Esophagus (tissue), 2 donors: ENCODE data around the gene LAMTOR1. TPM values are rescaled to one million over a fixed set of nuclear protein-coding genes. Genes with fewer than 3 reads are reported as not detected.

ENCODE experiments used
- H3K27ac ChIP-seq, 2 donors: one replicate each; pipeline ENCODE4 v1.5.1; 2013; ENCODE audit warnings: low read depth in 2 of 2, mild to moderate bottlenecking in 2 of 2, inconsistent platforms in 1 of 2, low read length in 1 of 2, moderate library complexity in 1 of 2
- H3K27me3 ChIP-seq, 2 donors: one replicate each; pipeline ENCODE4 v1.6.1; 2013; ENCODE audit warnings: low read length in 2 of 2, control low read depth in 1 of 2, mild to moderate bottlenecking in 1 of 2; ENCODE audit not compliant: insufficient read depth in 2 of 2, control insufficient read depth in 1 of 2
- H3K36me3 ChIP-seq, 2 donors: one replicate each; pipeline ENCODE4 v1.6.1; 2013; ENCODE audit warnings: low read length in 1 of 2; ENCODE audit not compliant: control insufficient read depth in 2 of 2, insufficient read depth in 2 of 2
- H3K4me1 ChIP-seq, 2 donors: one replicate each; pipeline ENCODE4 v1.6.1; 2013; ENCODE audit warnings: low read length in 1 of 2; ENCODE audit not compliant: control insufficient read depth in 2 of 2, insufficient read depth in 2 of 2
- H3K4me3 ChIP-seq, 2 donors: one replicate each; pipeline ENCODE4 v1.5.1; 2013; ENCODE audit warnings: low read length in 2 of 2, mild to moderate bottlenecking in 2 of 2, low read depth in 1 of 2, moderate library complexity in 1 of 2
- H3K9me3 ChIP-seq, 2 donors: one replicate each; pipeline ENCODE4 v1.6.1; 2013; ENCODE audit warnings: mild to moderate bottlenecking in 2 of 2, low read depth in 1 of 2, low read length in 1 of 2, moderate library complexity in 1 of 2; ENCODE audit not compliant: control insufficient read depth in 2 of 2, insufficient read depth in 1 of 2
- WGBS, 2 donors: extraction: QIAGEN DNeasy Blood & Tissue Kit; methylation state at CpG; one replicate each; pipeline ENCODE4 v1.1.7; 2013; 5-methylcytosine and 5-hydroxymethylcytosine counted together
- polyA plus RNA-seq, 2 donors: library from polyadenylated mRNA; stranded (reverse); fragments of 200-250 nt; gene quantifications; one replicate each; pipeline ENCODE4 v1.2.3, GENCODE V29; 2013
- donor health status: healthy with polysubstance abuse.
- donor health status: Bipolar disorder and iron deficiency.

Gene LAMTOR1
- polyA plus RNA-seq, 2 donors = 50.6 to 109 TPM

GRCh38 chr11:72079819-72080325, 23.2 kb downstream of the LAMTOR1 start:
- Histone ChIP-seq H3K36me3 (no peaks in the 10 kb centered on the region), H3K9me3 (no peaks in the 10 kb centered on the region), H3K27ac (peak overlapping the region; percentile 97), H3K4me3 (peak overlapping the region; percentile 65 to 75), H3K27me3 (no peaks in the 10 kb centered on the region), H3K4me1 (peaks cover 0 to 4% of the 10 kb centered on the region in 2 donors)
- 2% methylated on average over 16 of the region's 16 CpGs for WGBS, 2 donors

DNA sequence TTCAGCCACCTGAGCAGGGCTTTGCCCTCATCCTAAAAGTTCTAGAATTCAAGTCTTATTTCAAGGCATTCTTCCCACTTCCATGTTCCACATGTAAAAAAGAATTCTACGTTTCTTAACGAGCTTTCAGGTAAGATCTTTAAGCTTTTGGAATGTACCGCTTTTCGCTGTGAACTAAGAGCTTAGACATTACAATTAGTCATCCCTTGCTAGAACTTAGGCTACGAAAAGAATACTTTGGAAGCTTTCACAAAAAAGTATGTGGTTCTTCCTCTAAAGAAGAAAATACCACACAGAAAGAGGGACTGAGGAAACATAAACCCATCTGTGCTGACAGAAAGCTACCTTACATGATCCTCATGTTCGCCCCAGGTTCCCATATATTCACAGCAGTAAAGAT, 24.6 kb downstream of the LAMTOR1 start:
- Histone ChIP-seq H3K27me3 (no peaks in the 10 kb centered on the region), H3K4me1 (peaks cover 0 to 4% of the 10 kb centered on the region in 2 donors), H3K9me3 (no peaks in the 10 kb centered on the region), H3K27ac (peak overlapping the region; percentile 92 to 97), H3K36me3 (no peaks in the 10 kb centered on the region), H3K4me3 (peak overlapping the region in 1 of 2 donors; percentile 75)
- WGBS, 2 donors = 37 to 57% methylated on average over 6 of the region's 6 CpGs

DNA sequence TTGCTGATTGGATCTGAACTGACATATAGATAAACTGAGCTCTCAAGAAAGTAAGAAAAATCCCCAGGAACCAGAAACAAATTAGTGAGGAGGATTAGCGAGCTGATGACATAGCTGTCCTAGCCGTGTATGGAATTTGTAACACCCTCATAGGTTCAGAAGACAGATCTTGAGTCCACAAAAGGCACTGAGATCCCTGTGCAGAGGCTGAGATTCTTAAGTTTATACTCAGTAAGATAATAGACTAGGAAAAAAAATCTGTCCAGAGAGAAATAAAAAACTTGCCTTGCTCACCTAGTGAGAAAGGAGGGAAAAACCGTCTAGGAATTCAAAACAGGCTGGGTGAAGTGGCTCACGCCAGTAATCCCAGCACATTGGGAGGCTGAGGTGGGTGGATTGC, 27.3 kb downstream of the LAMTOR1 start:
- peaks cover 0 to 2% of the 10 kb centered on the region in 2 donors for H3K4me1 ChIP-seq
- H3K4me3 ChIP-seq = no peak overlapping the region
- no peaks in the 10 kb centered on the region for H3K36me3 ChIP-seq
- no peaks in the 10 kb centered on the region for H3K9me3 ChIP-seq
- WGBS, 2 donors = 83 to 87% methylated on average over 4 of the region's 4 CpGs
- H3K27me3 ChIP-seq = no peaks in the 10 kb centered on the region
- no peak overlapping the region for H3K27ac ChIP-seq

GRCh38 chr11:72075109-72075508, 28.0 kb downstream of the LAMTOR1 start:
- Histone ChIP-seq H3K9me3 (no peaks in the 10 kb centered on the region), H3K27me3 (no peaks in the 10 kb centered on the region), H3K27ac (peak overlapping the region; percentile 14 to 78), H3K4me3 (no peak overlapping the region), H3K36me3 (no peaks in the 10 kb centered on the region), H3K4me1 (peaks cover 3 to 5% of the 10 kb centered on the region in 2 donors)
- WGBS, 2 donors = 87 to 88% methylated on average over 1 of the region's 1 CpG

GRCh38 chr11:72072348-72072747, 30.7 kb downstream of the LAMTOR1 start:
- no peaks in the 10 kb centered on the region for H3K9me3 ChIP-seq
- H3K27me3 ChIP-seq = no peaks in the 10 kb centered on the region
- peak overlapping the region; percentile 80 to 91 for H3K27ac ChIP-seq
- peaks cover 3 to 5% of the 10 kb centered on the region in 2 donors for H3K4me1 ChIP-seq
- no peaks in the 10 kb centered on the region for H3K36me3 ChIP-seq
- no peak overlapping the region for H3K4me3 ChIP-seq
- WGBS, 2 donors = 55 to 57% methylated on average over 3 of the region's 3 CpGs

DNA sequence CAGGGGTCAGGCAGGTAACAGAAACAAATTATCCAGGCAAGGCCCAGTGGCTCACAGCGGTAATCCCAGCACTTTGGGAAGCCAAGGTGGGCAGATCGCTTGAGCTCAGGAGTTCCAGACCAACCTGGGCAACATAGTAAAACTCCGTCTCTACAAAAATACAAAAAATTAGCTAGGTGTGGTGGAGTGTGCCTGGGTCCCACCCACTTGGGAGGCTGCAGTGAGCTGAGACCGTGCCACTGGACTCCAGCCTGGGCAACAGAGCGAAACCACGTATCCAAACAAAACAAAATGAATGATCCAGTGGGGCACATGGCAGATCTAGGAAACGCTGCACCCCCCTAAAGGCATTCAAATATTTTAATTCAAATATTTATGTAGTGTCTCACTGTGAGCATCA, 32.6 kb downstream of the LAMTOR1 start:
- Histone ChIP-seq H3K4me1 (peaks cover 3 to 5% of the 10 kb centered on the region in 2 donors), H3K4me3 (no peak overlapping the region), H3K9me3 (no peaks in the 10 kb centered on the region), H3K27me3 (no peaks in the 10 kb centered on the region), H3K27ac (peak overlapping the region; percentile 87 to 88), H3K36me3 (no peaks in the 10 kb centered on the region)
- 84 to 85% methylated on average over 7 of the region's 7 CpGs for WGBS, 2 donors

DNA sequence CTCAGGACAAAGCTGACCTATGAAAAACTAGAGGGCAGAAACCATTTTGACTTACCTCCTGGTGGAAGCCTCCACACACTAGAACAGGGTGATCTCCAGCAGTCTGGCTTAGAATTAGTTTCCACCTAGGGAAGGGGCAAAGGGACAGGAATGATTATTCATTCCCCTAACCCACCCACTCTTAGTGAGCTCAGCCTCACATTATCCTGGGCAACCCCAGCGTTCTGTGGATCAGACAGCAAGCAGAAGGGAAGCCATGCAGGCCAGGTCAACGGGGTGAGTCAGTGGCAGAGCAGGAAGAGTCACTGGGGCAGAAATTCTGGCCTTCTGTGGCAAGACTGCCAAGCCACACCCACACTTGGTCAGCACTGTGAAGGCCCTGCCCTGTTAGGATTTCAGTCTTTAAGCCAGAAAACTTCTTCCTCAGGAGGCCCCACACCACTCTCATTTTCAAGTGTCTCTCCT, 33.3 kb downstream of the LAMTOR1 start:
- Histone ChIP-seq H3K9me3 (no peaks in the 10 kb centered on the region), H3K4me3 (peak overlapping the region in 1 of 2 donors; percentile 27), H3K4me1 (peaks cover 3 to 5% of the 10 kb centered on the region in 2 donors), H3K36me3 (no peaks in the 10 kb centered on the region), H3K27me3 (no peaks in the 10 kb centered on the region), H3K27ac (peak overlapping the region; percentile 88 to 94)
- WGBS, 2 donors = 5 to 6% methylated on average over 2 of the region's 2 CpGs

DNA sequence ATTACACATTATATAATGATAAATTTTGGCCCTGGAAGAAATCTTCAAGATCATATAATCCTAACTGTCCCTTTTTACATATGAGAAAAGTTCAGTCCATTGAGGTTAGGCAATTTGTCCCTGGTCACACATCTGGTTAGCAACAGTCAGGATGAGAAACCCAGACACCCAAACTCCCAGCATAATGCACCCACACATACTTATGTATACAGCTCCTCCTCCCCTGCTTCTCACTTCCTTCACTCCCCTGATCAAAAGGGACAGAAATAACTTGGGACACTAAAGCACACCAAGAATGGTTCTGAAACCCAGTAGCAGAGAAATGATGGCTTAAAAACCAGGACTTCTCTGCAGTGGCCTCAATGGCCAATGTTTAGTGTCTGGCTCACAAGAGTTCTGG, 33.9 kb downstream of the LAMTOR1 start:
- Histone ChIP-seq H3K27me3 (no peaks in the 10 kb centered on the region), H3K27ac (peak overlapping the region; percentile 88 to 94), H3K4me1 (peaks cover 3 to 5% of the 10 kb centered on the region in 2 donors), H3K9me3 (no peaks in the 10 kb centered on the region), H3K36me3 (no peaks in the 10 kb centered on the region), H3K4me3 (peak overlapping the region; percentile 27 to 29)

- H3K27me3 ChIP-seq = no peaks in the 10 kb centered on the region
- H3K27ac ChIP-seq = peak overlapping the region in 1 of 2 donors; percentile 38
- H3K4me1 ChIP-seq = peaks cover 3 to 5% of the 10 kb centered on the region in 2 donors
- peak overlapping the region in 1 of 2 donors; percentile 15 for H3K4me3 ChIP-seq
- no peaks in the 10 kb centered on the region for H3K9me3 ChIP-seq
- peaks cover 0 to 2% of the 10 kb centered on the region in 2 donors for H3K36me3 ChIP-seq
Measured at GRCh38 chr11:72067676-72068075, 35.4 kb downstream of the LAMTOR1 start.

DNA sequence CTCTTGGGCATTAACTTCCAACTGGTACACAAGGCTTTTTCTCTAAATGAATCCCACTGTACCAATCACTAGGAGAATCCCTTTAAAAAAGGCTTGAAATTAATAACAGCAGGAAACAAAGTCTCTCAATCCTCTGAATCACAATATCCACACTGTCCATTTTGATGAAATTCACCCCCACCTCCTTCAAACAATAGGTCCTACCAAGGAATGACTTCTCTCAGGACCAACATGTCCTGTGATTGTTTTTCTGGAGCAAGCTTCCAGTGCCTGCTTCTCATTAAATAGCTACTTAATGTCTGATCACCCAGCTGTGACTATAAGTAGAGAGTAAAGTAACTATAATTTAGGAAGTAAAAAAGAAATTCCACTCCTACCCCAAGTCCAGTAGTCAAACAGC, 35.8 kb downstream of the LAMTOR1 start:
- no peaks in the 10 kb centered on the region for H3K9me3 ChIP-seq
- peaks cover 3 to 5% of the 10 kb centered on the region in 2 donors for H3K4me1 ChIP-seq
- H3K4me3 ChIP-seq = peak overlapping the region in 1 of 2 donors; percentile 17
- H3K27ac ChIP-seq = peak overlapping the region; percentile 64 to 71
- peaks cover 0 to 2% of the 10 kb centered on the region in 2 donors for H3K36me3 ChIP-seq
- H3K27me3 ChIP-seq = no peaks in the 10 kb centered on the region
